IMR-90 (cell line): ENCODE measurements around the gene TSPAN16.

Source experiments
- BHLHE40 ChIP-seq: fragments of 150-350 bp; IDR thresholded peaks from 2 replicates; pipeline ENCODE4 v1.6.1; 2016; ENCODE audit warnings: mild to moderate bottlenecking, low read depth, low read length
- CEBPB ChIP-seq: IDR thresholded peaks from 2 replicates; pipeline ENCODE4 v1.6.1; 2012; ENCODE audit warnings: low read depth, low read length, improper control_type of control experiment
- CHD1 ChIP-seq: IDR thresholded peaks from 2 replicates; pipeline ENCODE4 v1.6.1; 2012; ENCODE audit warnings: low read depth, low read length, improper control_type of control experiment
- CTCF ChIP-seq: conservative IDR thresholded peaks from 2 replicates; pipeline ENCODE4 v1.5.1; 2012; ENCODE audit warnings: mild to moderate bottlenecking, low read depth, low read length, improper control_type of control experiment
- ELK1 ChIP-seq: fragments of 150-350 bp; IDR thresholded peaks from 2 replicates; pipeline ENCODE4 v1.6.1; 2016; ENCODE audit warnings: low read depth, mild to moderate bottlenecking, low read length, moderate library complexity, borderline replicate concordance
- FOS ChIP-seq: fragments of 150-350 bp; IDR thresholded peaks from 2 replicates; pipeline ENCODE4 v1.6.1; 2016; ENCODE audit warnings: low read depth, low read length
- MAZ ChIP-seq: IDR thresholded peaks from 2 replicates; pipeline ENCODE4 v1.6.1; 2012; ENCODE audit warnings: low read depth, mild to moderate bottlenecking, low read length, improper control_type of control experiment, moderate library complexity, borderline replicate concordance
- MXI1 ChIP-seq: IDR thresholded peaks from 2 replicates; pipeline ENCODE4 v1.6.1; 2012; ENCODE audit warnings: low read depth, mild to moderate bottlenecking, low read length, moderate library complexity, borderline replicate concordance
- POLR2A ChIP-seq: IDR thresholded peaks from 2 replicates; pipeline ENCODE4 v1.6.1; 2012; ENCODE audit warnings: mild to moderate bottlenecking, low read depth, low read length
- RAD21 ChIP-seq: IDR thresholded peaks from 2 replicates; pipeline ENCODE4 v1.6.1; 2012; ENCODE audit warnings: low read length, improper control_type of control experiment
- RCOR1 ChIP-seq: IDR thresholded peaks from 2 replicates; pipeline ENCODE4 v1.6.1; 2012; ENCODE audit warnings: mild to moderate bottlenecking, low read length, improper control_type of control experiment; ENCODE audit not compliant: insufficient replicate concordance
- RFX5 ChIP-seq: IDR thresholded peaks from 2 replicates; pipeline ENCODE4 v1.8.0; 2012; ENCODE audit warnings: low read depth, mild to moderate bottlenecking, low read length, moderate library complexity

- TF ChIP-seq CHD1 (no peak), CTCF (no peak), MAZ (no peak), FOS (no peak), POLR2A (no peak), RCOR1 (no peak), CEBPB (no peak), ELK1 (no peak), RAD21 (no peak), MXI1 (no peak), BHLHE40 (no peak), RFX5 (no peak)
Measured at GRCh38 chr19:11261431-11261970, 34.5 kb upstream of the TSPAN16 start.
